Activated naive CD4-positive, alpha-beta T cell treated with anti-CD3 and anti-CD28 coated beads, Interleukin-2, amount 50 U/mL, for 24 hours (primary cell): ENCODE data around the gene SLC25A26.
A peak's percentile ranks its signal among the peaks of the same experiment; 100 is the strongest.
"Not testable (repeated sequence)": the region's sequence is repeated elsewhere in the genome, so short reads cannot be mapped to it uniquely, and the experiment has no call there.

Experiments used
- H3K27ac Mint-ChIP-seq: one replicate; pipeline ENCODE4 v1.8.0; 2021; ENCODE audit warnings: mild to moderate bottlenecking, mixed read lengths
- H3K27me3 Mint-ChIP-seq: one replicate; pipeline ENCODE4 v1.8.0; 2021; ENCODE audit warnings: mixed read lengths
- H3K36me3 Mint-ChIP-seq: one replicate; pipeline ENCODE4 v1.8.0; 2021; ENCODE audit warnings: mixed read lengths
- H3K4me1 Mint-ChIP-seq: one replicate; pipeline ENCODE4 v1.8.0; 2021; ENCODE audit warnings: mixed read lengths
- H3K4me3 Mint-ChIP-seq: one replicate; pipeline ENCODE4 v1.8.0; 2021; ENCODE audit warnings: mild to moderate bottlenecking, mixed read lengths
- H3K9me3 Mint-ChIP-seq: one replicate; pipeline ENCODE4 v1.8.0; 2021; ENCODE audit warnings: mixed read lengths

The SLC25A26 gene

GRCh38 chr3:66419036-66419435 lies 198.2 kb downstream of the SLC25A26 start:
- no peaks in the 10 kb centered on the region for H3K27me3 Mint-ChIP-seq
- no peak overlapping the region for H3K4me3 Mint-ChIP-seq
- H3K9me3 Mint-ChIP-seq: no peaks in the 10 kb centered on the region
- no peak overlapping the region for H3K27ac Mint-ChIP-seq
- H3K4me1 Mint-ChIP-seq: peaks cover 28% of the 10 kb centered on the region
- peaks cover 31% of the 10 kb centered on the region for H3K36me3 Mint-ChIP-seq

- H3K4me3 Mint-ChIP-seq, H3K27me3 Mint-ChIP-seq, H3K9me3 Mint-ChIP-seq, H3K27ac Mint-ChIP-seq: not testable (repeated sequence)
- Mint-ChIP-seq H3K4me1 (peaks cover 33% of the 10 kb centered on the region), H3K36me3 (peaks cover 34% of the 10 kb centered on the region)
These were observed 200.3 kb downstream of the SLC25A26 start for GRCh38 chr3:66421144-66421543.

- H3K4me3 Mint-ChIP-seq, H3K27ac Mint-ChIP-seq, H3K27me3 Mint-ChIP-seq, H3K9me3 Mint-ChIP-seq: not testable (repeated sequence)
- Mint-ChIP-seq H3K36me3 (peaks cover 34% of the 10 kb centered on the region), H3K4me1 (peaks cover 40% of the 10 kb centered on the region)
These were observed 201.1 kb downstream of the SLC25A26 start for GRCh38 chr3:66421893-66422292.

- Mint-ChIP-seq H3K9me3 (no peaks in the 10 kb centered on the region), H3K27me3 (no peaks in the 10 kb centered on the region), H3K4me3 (no peak overlapping the region), H3K27ac (peak overlapping the region; percentile 42), H3K36me3 (peaks cover 36% of the 10 kb centered on the region), H3K4me1 (peaks cover 48% of the 10 kb centered on the region)
These were observed 203.0 kb downstream of the SLC25A26 start for GRCh38 chr3:66423791-66424190.

GRCh38 chr3:66425032-66425431 lies 204.2 kb downstream of the SLC25A26 start:
- Mint-ChIP-seq H3K27me3 (no peaks in the 10 kb centered on the region), H3K27ac (no peak overlapping the region), H3K4me3 (no peak overlapping the region), H3K4me1 (peaks cover 47% of the 10 kb centered on the region), H3K36me3 (peaks cover 31% of the 10 kb centered on the region), H3K9me3 (no peaks in the 10 kb centered on the region)

- Mint-ChIP-seq H3K4me1 (peaks cover 41% of the 10 kb centered on the region), H3K9me3 (no peaks in the 10 kb centered on the region), H3K27me3 (no peaks in the 10 kb centered on the region), H3K4me3 (no peak overlapping the region), H3K36me3 (peaks cover 29% of the 10 kb centered on the region), H3K27ac (peak overlapping the region; percentile 57)
These were observed 204.8 kb downstream of the SLC25A26 start for GRCh38 chr3:66425576-66426114.

- H3K36me3 Mint-ChIP-seq: peaks cover 27% of the 10 kb centered on the region
- H3K4me3 Mint-ChIP-seq: no peak overlapping the region
- H3K4me1 Mint-ChIP-seq: peaks cover 40% of the 10 kb centered on the region
- peak overlapping the region; percentile 57 for H3K27ac Mint-ChIP-seq
- H3K9me3 Mint-ChIP-seq: no peaks in the 10 kb centered on the region
- H3K27me3 Mint-ChIP-seq: no peaks in the 10 kb centered on the region
These were observed 205.3 kb downstream of the SLC25A26 start for GRCh38 chr3:66426135-66426534.

- no peak overlapping the region for H3K4me3 Mint-ChIP-seq
- H3K27me3 Mint-ChIP-seq: no peaks in the 10 kb centered on the region
- peaks cover 21% of the 10 kb centered on the region for H3K36me3 Mint-ChIP-seq
- peak overlapping the region; percentile 19 for H3K27ac Mint-ChIP-seq
- H3K9me3 Mint-ChIP-seq: no peaks in the 10 kb centered on the region
- H3K4me1 Mint-ChIP-seq: peaks cover 43% of the 10 kb centered on the region
These were observed 206.6 kb downstream of the SLC25A26 start for GRCh38 chr3:66427352-66427751.

GRCh38 chr3:66427951-66428474 lies 207.2 kb downstream of the SLC25A26 start:
- Mint-ChIP-seq H3K36me3 (peaks cover 18% of the 10 kb centered on the region), H3K4me1 (peaks cover 43% of the 10 kb centered on the region), H3K27me3 (no peaks in the 10 kb centered on the region), H3K27ac (peak overlapping the region; percentile 42), H3K9me3 (no peaks in the 10 kb centered on the region), H3K4me3 (no peak overlapping the region)
